Keratinocyte (primary cell): Measurements from ENCODE around the gene POFUT2. TPM values are rescaled to one million over a fixed set of nuclear protein-coding genes. Genes with fewer than 3 reads are reported as not detected.

Experiments used
- DNase-seq: peaks from one replicate; pipeline ENCODE4 v3.0.0-alpha.2; 2011; ENCODE audit warnings: low read depth, missing footprints, low spot score
- FAIRE-seq: peaks from 2 replicates; lab custom pipeline; 2011; peaks lifted over from hg19 to GRCh38; lab: Jason Lieb, UNC
- H2AFZ ChIP-seq: 2 replicates; pipeline ENCODE4 v1.6.0; 2012; ENCODE audit warnings: low read length, control low read depth, inconsistent platforms; ENCODE audit not compliant: control insufficient read depth
- H3K27ac ChIP-seq: 2 replicates; pipeline ENCODE4 v1.5.1; 2011; ENCODE audit warnings: low read length; ENCODE audit not compliant: control insufficient read depth, insufficient read depth
- H3K27me3 ChIP-seq: 3 replicates; pipeline ENCODE4 v1.6.0; 2011; ENCODE audit warnings: low read length; ENCODE audit not compliant: control insufficient read depth, insufficient read depth; ENCODE audit errors: extremely low read depth
- H3K36me3 ChIP-seq, 2 experiments: 2 replicates in 1 of 2; 3 replicates in 1 of 2; pipeline ENCODE4 v1.5.1; 2011; ENCODE audit warnings: low read length in 2 of 2, mild to moderate bottlenecking in 1 of 2; ENCODE audit not compliant: control insufficient read depth in 2 of 2, insufficient read depth in 2 of 2; ENCODE audit errors: extremely low read depth in 1 of 2
- H3K4me1 ChIP-seq: 3 replicates; pipeline ENCODE4 v1.5.1; 2011; ENCODE audit warnings: low read length; ENCODE audit not compliant: control insufficient read depth, insufficient read depth; ENCODE audit errors: extremely low read depth
- H3K4me2 ChIP-seq: 3 replicates; pipeline ENCODE4 v1.6.0; 2011; ENCODE audit warnings: low read depth, low read length; ENCODE audit not compliant: control insufficient read depth, insufficient read depth; ENCODE audit errors: extremely low read depth
- H3K4me3 ChIP-seq, 3 experiments: fragments of 200-600 bp in 1 of 3; sonication (generic) in 1 of 3; 2 replicates in 2 of 3; 3 replicates in 1 of 3; pipeline ENCODE4 v1.5.1; 2011 to 2016; ENCODE audit warnings: low read length in 3 of 3, mild to moderate bottlenecking in 3 of 3, control low read depth in 2 of 3, inconsistent platforms in 1 of 3, low read depth in 1 of 3, mixed read lengths in 1 of 3, mixed run types in 1 of 3, moderate library complexity in 1 of 3; ENCODE audit not compliant: control insufficient read depth in 2 of 3, insufficient read depth in 2 of 3; ENCODE audit errors: extremely low read depth in 1 of 3
- H3K79me2 ChIP-seq: 2 replicates; pipeline ENCODE4 v1.6.0; 2012; ENCODE audit warnings: low read length; ENCODE audit not compliant: control insufficient read depth, insufficient read depth
- H3K9ac ChIP-seq: 3 replicates; pipeline ENCODE4 v1.6.0; 2011; ENCODE audit warnings: low read length; ENCODE audit not compliant: control insufficient read depth, insufficient read depth; ENCODE audit errors: extremely low read depth
- H3K9me1 ChIP-seq: 3 replicates; pipeline ENCODE4 v1.6.0; 2011; ENCODE audit warnings: low read length; ENCODE audit not compliant: control insufficient read depth, insufficient read depth; ENCODE audit errors: extremely low read depth
- H3K9me3 ChIP-seq: 2 replicates; pipeline ENCODE4 v1.5.1; 2012; ENCODE audit warnings: low read depth, low read length; ENCODE audit not compliant: control insufficient read depth
- H4K20me1 ChIP-seq: 3 replicates; pipeline ENCODE4 v1.6.0; 2011; ENCODE audit warnings: low read length; ENCODE audit not compliant: control insufficient read depth, insufficient read depth; ENCODE audit errors: extremely low read depth
- CTCF ChIP-seq, 3 experiments: IDR thresholded peaks in 1 of 3; conservative IDR thresholded peaks in 1 of 3; optimal IDR thresholded peaks in 1 of 3; 2 replicates in 2 of 3; 3 replicates in 1 of 3; pipeline versions ENCODE3 to v1.5.1; 2011; ENCODE audit warnings: low read length in 3 of 3, mild to moderate bottlenecking in 3 of 3, moderate library complexity in 2 of 3, control low read depth in 1 of 3, inconsistent platforms in 1 of 3; ENCODE audit not compliant: insufficient read depth in 2 of 3; ENCODE audit errors: extremely low read depth in 1 of 3
- EZH2 ChIP-seq: IDR thresholded peaks from one replicate; pipeline ENCODE4 v1.6.1; 2012; ENCODE audit warnings: inconsistent platforms, mild to moderate bottlenecking, low read length, moderate library complexity
- dilution Hi-C: fragments of 300-500 bp; cut with MboI; formaldehyde crosslinking; loops from one replicate; pipeline ENCODE4 v1.7.0; 2020; ENCODE audit warnings: low sequenced_read_pairs; ENCODE audit not compliant: extremely low pct_ligation_motif_present
- polyA plus RNA-seq, 5 experiments: library from polyadenylated mRNA; depleted of rRNA in 3 of 5; stranded (reverse) in 3 of 5; stranded (forward) in 1 of 5; unstranded in 1 of 5; fragments of >200 nt; gene quantifications; 1 replicate in 1 of 5; 2 replicates in 3 of 5; 3 replicates in 1 of 5; pipeline versions ENCODE4 v1.2.1 to v1.2.3, GENCODE V29; 2011 to 2012; ENCODE audit warnings: missing spikeins in 2 of 5, low read depth in 1 of 5, low replicate concordance in 1 of 5

The POFUT2 gene
- polyA plus RNA-seq, 1 donor (not counting 4 experiments of a cell fraction or from before 2014, with no cell fraction given), result 8.8 TPM

DNA sequence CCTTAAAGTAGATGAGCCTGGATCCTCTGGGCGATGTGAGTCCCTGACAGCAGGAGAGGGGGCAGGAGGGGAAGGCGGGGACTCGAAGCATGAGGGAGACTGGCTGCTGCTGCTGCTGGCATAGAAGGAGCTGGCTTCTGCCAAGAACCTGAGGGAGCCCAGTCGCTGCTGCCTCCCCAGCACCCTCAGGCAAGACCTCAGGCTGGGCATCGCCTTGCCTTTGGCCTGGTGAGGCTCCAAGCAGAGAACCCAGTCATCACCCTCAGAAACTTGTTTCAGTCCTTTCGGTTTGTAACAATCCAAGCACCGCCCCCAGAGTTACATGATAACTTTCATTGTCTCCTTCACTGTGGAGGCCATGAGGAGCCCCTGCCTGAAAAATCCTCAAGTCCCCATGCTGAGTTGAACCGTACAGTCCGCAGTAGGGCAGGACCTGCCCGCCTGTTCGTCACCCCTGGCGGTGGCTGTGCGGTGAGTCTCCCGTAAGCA is 38.8 kb downstream of the POFUT2 start:
- no peak for FAIRE-seq
- Histone ChIP-seq H3K36me3 (no peaks in the 10 kb centered on the region), H3K79me2 (no peaks in the 10 kb centered on the region), H3K27me3 (peaks cover 20% of the 10 kb centered on the region), H2AFZ (no peak overlapping the region), H3K9ac (no peak overlapping the region), H3K9me3 (peaks cover 3% of the 10 kb centered on the region), H3K9me1 (no peaks in the 10 kb centered on the region), H3K27ac (no peak overlapping the region), H4K20me1 (no peaks in the 10 kb centered on the region), H3K4me2 (peak overlapping the region; percentile 40), H3K4me1 (peaks cover 5% of the 10 kb centered on the region), H3K4me3 (peak overlapping the region in 1 of 3 experiments; percentile 14)
- no peak for DNase-seq
- dilution Hi-C loops, result no loop called here
- TF ChIP-seq CTCF (optimal IDR thresholded peaks at IDR 0.05 in 1 of 3, IDR thresholded peaks at IDR 0.05 in 1 of 3, conservative IDR thresholded peaks at IDR 0.05 in 1 of 3; ENCODE audit: extremely low read depth in 1 of 3, insufficient read depth in 2 of 3, low read length in 3 of 3) (no peak), EZH2 (no peak)

- no peaks in the 10 kb centered on the region for H4K20me1 ChIP-seq
- dilution Hi-C loops, result no loop called here
- peaks cover 3% of the 10 kb centered on the region for H3K9me3 ChIP-seq
- no peak for DNase-seq
- H3K36me3 ChIP-seq, result no peaks in the 10 kb centered on the region
- peak overlapping the region; percentile 40 for H3K4me2 ChIP-seq
- H2AFZ ChIP-seq, result no peak overlapping the region
- no peak for TF ChIP-seq CTCF (optimal IDR thresholded peaks at IDR 0.05 in 1 of 3, IDR thresholded peaks at IDR 0.05 in 1 of 3, conservative IDR thresholded peaks at IDR 0.05 in 1 of 3; ENCODE audit: extremely low read depth in 1 of 3, insufficient read depth in 2 of 3, low read length in 3 of 3)
- no peak for TF ChIP-seq EZH2
- H3K4me1 ChIP-seq, result peaks cover 3% of the 10 kb centered on the region
- FAIRE-seq, result no peak
- no peak overlapping the region for H3K9ac ChIP-seq
- no peaks in the 10 kb centered on the region for H3K79me2 ChIP-seq
- peaks cover 20% of the 10 kb centered on the region for H3K27me3 ChIP-seq
- H3K9me1 ChIP-seq, result no peaks in the 10 kb centered on the region
- no peak overlapping the region for H3K4me3 ChIP-seq
- no peak overlapping the region for H3K27ac ChIP-seq
Measured at GRCh38 chr21:45248301-45248892, 39.3 kb downstream of the POFUT2 start.
